SKM-1 treated with dmso at 0.1 percent for 144 hours (cell line): ENCODE data around the gene HILPDA.
"Not testable (repeated sequence)": the region's sequence is repeated elsewhere in the genome, so short reads cannot be mapped to it uniquely, and the experiment has no call there.

Experiments
- DNase-seq: peaks from one replicate; lab custom pipeline; 2025; ENCODE audit not compliant: unreplicated experiment; lab: John Stamatoyannopoulos, UW

HILPDA gene

DNA sequence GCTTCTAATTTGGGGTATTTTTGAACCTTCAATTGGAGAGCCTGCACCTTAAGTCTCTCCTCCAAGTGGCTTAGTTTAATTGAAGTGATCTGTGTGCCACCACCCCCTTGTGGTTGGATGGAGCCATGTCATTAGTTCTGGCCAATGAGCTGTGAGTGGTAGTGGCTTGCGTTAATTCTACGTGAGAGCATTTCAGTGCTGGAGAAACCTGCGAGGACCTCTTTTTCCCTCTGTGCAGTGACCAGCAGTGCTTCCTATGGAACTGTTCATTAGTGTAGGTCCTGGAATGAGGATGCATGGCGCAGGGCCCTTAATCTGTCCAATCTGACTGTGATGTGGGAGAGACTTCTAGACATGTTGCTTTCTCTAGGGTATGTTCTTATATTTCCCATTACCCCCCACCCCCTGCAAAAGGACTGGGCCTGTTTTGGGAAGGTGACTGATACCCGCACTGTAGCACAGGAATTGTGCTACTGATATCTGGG lies 3.8 kb downstream of the HILPDA start:
- peak; percentile 68 for DNase-seq

- DNase-seq: no peak
Measured at GRCh38 chr7:128462460-128462859, 6.8 kb downstream of the HILPDA start.

DNA sequence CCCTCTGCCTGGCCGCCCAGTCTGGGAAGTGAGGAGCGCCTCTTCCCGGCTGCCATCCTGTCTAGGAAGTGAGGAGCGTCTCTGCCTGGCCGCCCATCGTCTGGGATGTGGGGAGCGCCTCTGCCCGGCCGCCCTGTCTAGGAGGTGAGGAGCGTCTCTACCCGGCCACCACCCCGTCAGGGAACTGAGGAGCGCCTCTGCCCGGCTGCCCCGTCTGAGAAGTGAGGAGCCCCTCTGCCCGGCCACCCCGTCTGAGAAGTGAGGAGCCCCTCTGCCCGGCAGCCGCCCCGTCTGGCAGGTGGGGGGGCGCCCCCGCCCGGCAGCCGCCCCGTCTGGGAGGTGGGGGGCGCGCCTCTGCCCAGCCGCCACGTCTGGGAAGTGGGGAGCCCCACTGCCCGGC lies 7.7 kb downstream of the HILPDA start:
- DNase-seq: not testable (repeated sequence)

DNA sequence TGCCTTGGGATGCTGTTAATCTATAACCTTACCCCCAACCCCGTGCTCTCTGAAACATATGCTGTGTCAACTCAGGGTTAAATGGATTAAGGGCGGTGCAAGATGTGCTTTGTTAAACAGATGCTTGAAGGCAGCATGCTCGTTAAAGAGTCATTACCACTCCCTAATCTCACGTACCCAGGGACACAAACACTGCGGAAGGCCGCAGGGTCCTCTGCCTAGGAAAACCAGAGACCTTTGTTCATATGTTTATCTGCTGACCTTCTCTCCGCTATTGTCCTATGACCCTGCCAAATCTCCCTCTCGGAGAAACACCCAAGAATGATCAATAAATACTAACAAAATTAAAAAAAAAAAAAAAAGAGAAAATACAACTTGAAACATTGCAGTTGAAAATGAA lies 8.3 kb downstream of the HILPDA start:
- not testable (repeated sequence) for DNase-seq

GRCh38 chr7:128466871-128467270 lies 11.2 kb downstream of the HILPDA start:
- DNase-seq: not testable (repeated sequence)

GRCh38 chr7:128476402-128477335 lies 21.0 kb downstream of the HILPDA start, which contains the start of gene METTL2B:
Gene METTL2B, plus strand, starts transcription at chr7:128476748. Its CDS starts 18 bp downstream, at chr7:128476766.
- peak; percentile 92 for DNase-seq

- not testable (repeated sequence) for DNase-seq
Measured at GRCh38 chr7:128477336-128477690, 21.6 kb downstream of the HILPDA start.

DNA sequence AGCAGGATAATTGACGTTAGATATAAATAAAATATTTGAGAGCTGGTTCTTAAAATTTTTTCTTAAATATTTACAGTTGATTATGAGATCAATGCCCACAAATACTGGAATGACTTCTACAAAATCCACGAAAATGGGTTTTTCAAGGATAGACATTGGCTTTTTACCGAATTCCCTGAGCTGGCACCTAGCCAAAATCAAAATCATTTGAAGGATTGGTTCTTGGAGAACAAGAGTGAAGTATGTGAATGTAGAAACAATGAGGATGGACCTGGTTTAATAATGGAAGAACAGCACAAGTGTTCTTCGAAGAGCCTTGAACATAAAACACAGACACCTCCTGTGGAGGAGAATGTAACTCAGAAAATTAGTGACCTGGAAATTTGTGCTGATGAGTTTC lies 23.4 kb downstream of the HILPDA start:
- not testable (repeated sequence) for DNase-seq

GRCh38 chr7:128488134-128488533 lies 32.5 kb downstream of the HILPDA start:
- not testable (repeated sequence) for DNase-seq

GRCh38 chr7:128497405-128497804 lies 41.7 kb downstream of the HILPDA start:
- no peak for DNase-seq

GRCh38 chr7:128505416-128505815 lies 49.7 kb downstream of the HILPDA start:
- DNase-seq: not testable (repeated sequence)

- not testable (repeated sequence) for DNase-seq
Measured at GRCh38 chr7:128506819-128507218, 51.1 kb downstream of the HILPDA start.

DNA sequence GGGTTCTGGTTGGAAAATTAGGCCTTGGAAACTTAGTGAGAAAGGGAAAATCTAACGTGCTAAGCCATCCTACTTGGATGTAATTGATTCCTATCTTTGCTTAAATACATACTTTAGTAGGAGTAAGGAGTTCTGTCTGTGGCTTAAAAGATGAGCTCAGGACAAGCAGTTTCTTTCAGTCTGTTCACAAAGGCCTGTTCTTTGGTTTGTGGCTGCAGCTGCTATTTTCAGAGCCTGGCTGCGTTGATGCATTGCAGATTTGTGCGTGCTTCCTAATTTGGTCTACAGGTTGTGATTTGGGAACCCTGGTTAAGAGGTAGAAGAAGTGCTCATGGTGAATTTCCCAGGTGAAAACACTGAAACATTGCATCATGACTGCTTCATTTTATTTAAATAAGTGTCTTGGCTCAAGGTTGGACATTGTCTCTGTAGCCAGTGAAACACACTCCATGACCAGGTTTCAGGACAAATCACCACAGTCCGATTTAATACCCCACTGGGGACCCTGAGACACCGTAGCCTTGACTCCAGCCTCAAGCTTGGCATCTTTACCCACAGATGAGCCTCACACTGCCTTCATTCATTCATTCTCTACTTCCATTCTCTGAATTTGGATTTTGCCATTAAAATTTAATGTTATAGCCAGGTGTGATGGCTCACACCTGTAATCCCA lies 51.8 kb downstream of the HILPDA start:
- DNase-seq: not testable (repeated sequence)
